Measurements from ENCODE around the gene NOP53.
"Not testable (repeated sequence)": the region's sequence is repeated elsewhere in the genome, so short reads cannot be mapped to it uniquely, and the experiment has no call there.

NOP53 gene

DNA sequence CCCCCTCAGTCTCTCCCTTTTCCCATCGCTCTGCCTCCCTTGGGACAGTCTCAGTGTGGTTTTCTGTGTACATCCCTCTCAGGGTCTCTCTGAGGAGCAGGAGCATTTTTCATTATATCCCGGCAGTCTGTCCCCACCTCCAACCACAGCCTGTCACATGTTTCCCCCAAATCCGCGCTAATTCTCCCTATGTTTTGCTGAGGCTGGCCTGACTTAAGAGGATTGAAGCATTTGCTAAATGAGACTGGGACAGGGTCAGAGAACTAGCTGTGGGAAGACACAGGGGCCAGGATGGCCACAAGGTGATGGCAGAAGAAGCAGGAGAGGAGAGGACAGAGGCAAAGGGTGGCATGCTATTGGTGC lies 53.5 kb downstream of the NOP53 start:
- no peaks in the 10 kb centered on the region for H3K36me3 ChIP-seq (replicated peaks; ENCODE audit: low read depth, low read length)
- no peak overlapping the region for H3K9ac ChIP-seq (ENCODE audit: low read length)
- H3K9me3 ChIP-seq (ENCODE audit: insufficient read depth, low read length), result no peaks in the 10 kb centered on the region
- TF ChIP-seq, protein P1, sequence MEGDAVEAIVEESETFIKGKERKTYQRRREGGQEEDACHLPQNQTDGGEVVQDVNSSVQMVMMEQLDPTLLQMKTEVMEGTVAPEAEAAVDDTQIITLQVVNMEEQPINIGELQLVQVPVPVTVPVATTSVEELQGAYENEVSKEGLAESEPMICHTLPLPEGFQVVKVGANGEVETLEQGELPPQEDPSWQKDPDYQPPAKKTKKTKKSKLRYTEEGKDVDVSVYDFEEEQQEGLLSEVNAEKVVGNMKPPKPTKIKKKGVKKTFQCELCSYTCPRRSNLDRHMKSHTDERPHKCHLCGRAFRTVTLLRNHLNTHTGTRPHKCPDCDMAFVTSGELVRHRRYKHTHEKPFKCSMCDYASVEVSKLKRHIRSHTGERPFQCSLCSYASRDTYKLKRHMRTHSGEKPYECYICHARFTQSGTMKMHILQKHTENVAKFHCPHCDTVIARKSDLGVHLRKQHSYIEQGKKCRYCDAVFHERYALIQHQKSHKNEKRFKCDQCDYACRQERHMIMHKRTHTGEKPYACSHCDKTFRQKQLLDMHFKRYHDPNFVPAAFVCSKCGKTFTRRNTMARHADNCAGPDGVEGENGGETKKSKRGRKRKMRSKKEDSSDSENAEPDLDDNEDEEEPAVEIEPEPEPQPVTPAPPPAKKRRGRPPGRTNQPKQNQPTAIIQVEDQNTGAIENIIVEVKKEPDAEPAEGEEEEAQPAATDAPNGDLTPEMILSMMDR (IDR thresholded peaks at IDR 0.05; ENCODE audit: low read depth, low read length), result no peak
- no peak for TF ChIP-seq EZH2phosphoT487 (IDR thresholded peaks at IDR 0.05; ENCODE audit: low read depth)
- H3K79me2 ChIP-seq (ENCODE audit: low read length), result no peaks in the 10 kb centered on the region
- H3K27ac ChIP-seq (ENCODE audit: low read length), result no peak overlapping the region
- H3K4me1 ChIP-seq (ENCODE audit: low read length), result no peaks in the 10 kb centered on the region
- no peak overlapping the region for H3K4me3 ChIP-seq (ENCODE audit: low read length)
- H4K20me1 ChIP-seq (ENCODE audit: insufficient read depth, low read length), result no peaks in the 10 kb centered on the region
- H3K4me2 ChIP-seq (ENCODE audit: low read length), result no peak overlapping the region
- H3K27me3 ChIP-seq (ENCODE audit: low read depth, low read length), result peaks cover 7% of the 10 kb centered on the region; the same call in 1 of the 2 replicates
- no peak overlapping the region for H2AFZ ChIP-seq (ENCODE audit: low read depth, low read length)

DNA sequence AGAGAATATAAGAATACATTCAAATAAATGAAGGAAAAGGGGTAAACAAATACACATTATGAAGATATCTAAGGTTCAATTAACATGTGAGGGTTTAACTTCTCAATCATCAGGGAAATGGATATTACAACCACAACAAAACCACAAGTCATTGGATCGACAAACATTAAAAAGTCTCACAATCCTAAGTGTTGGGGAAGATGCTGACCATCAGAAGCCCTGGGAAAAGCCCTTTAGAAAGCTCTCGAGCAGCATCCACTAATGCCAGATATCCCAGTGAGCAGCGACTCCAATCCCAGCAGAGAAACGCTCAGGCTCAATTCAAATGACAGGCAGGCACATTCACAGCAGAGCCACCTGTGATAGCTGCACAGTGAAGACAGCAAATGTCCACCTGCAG lies 55.9 kb downstream of the NOP53 start:
- Histone ChIP-seq H3K4me1 (ENCODE audit: low read length) (no peaks in the 10 kb centered on the region), H4K20me1 (ENCODE audit: insufficient read depth, low read length) (no peaks in the 10 kb centered on the region), H3K79me2 (ENCODE audit: low read length) (no peaks in the 10 kb centered on the region), H3K36me3 (replicated peaks; ENCODE audit: low read depth, low read length) (no peaks in the 10 kb centered on the region), H3K27me3 (ENCODE audit: low read depth, low read length) (peaks cover 7% of the 10 kb centered on the region; the same call in 1 of the 2 replicates), H2AFZ (ENCODE audit: low read depth, low read length) (no peak overlapping the region), H3K9ac (ENCODE audit: low read length) (no peak overlapping the region), H3K9me3 (ENCODE audit: insufficient read depth, low read length) (no peaks in the 10 kb centered on the region), H3K4me2 (ENCODE audit: low read length) (no peak overlapping the region), H3K4me3 (ENCODE audit: low read length) (no peak overlapping the region), H3K27ac (ENCODE audit: low read length) (no peak overlapping the region)
- no peak for TF ChIP-seq EZH2phosphoT487 (IDR thresholded peaks at IDR 0.05; ENCODE audit: low read depth)
- TF ChIP-seq, protein P1 (IDR thresholded peaks at IDR 0.05; ENCODE audit: low read depth, low read length), result no peak

GRCh38 chr19:47802521-47803043 lies 57.2 kb downstream of the NOP53 start:
- no peak overlapping the region for H3K4me2 ChIP-seq (ENCODE audit: low read length)
- no peaks in the 10 kb centered on the region for H3K36me3 ChIP-seq (replicated peaks; ENCODE audit: low read depth, low read length)
- H4K20me1 ChIP-seq (ENCODE audit: insufficient read depth, low read length), result no peaks in the 10 kb centered on the region
- no peak overlapping the region for H2AFZ ChIP-seq (ENCODE audit: low read depth, low read length)
- H3K27ac ChIP-seq (ENCODE audit: low read length), result no peak overlapping the region
- no peaks in the 10 kb centered on the region for H3K9me3 ChIP-seq (ENCODE audit: insufficient read depth, low read length)
- H3K4me3 ChIP-seq (ENCODE audit: low read length), result no peak overlapping the region
- H3K4me1 ChIP-seq (ENCODE audit: low read length), result no peaks in the 10 kb centered on the region
- peaks cover 7% of the 10 kb centered on the region; the same call in 1 of the 2 replicates for H3K27me3 ChIP-seq (ENCODE audit: low read depth, low read length)
- no peak overlapping the region for H3K9ac ChIP-seq (ENCODE audit: low read length)
- no peak for TF ChIP-seq EZH2phosphoT487 (IDR thresholded peaks at IDR 0.05; ENCODE audit: low read depth)
- TF ChIP-seq, protein P1 (IDR thresholded peaks at IDR 0.05; ENCODE audit: low read depth, low read length), result no peak
- H3K79me2 ChIP-seq (ENCODE audit: low read length), result no peaks in the 10 kb centered on the region

GRCh38 chr19:47803148-47803547 lies 57.8 kb downstream of the NOP53 start:
- H3K79me2 ChIP-seq (ENCODE audit: low read length); H2AFZ ChIP-seq (ENCODE audit: low read depth, low read length); H3K36me3 ChIP-seq (replicated peaks; ENCODE audit: low read depth, low read length); H4K20me1 ChIP-seq (ENCODE audit: insufficient read depth, low read length); H3K4me2 ChIP-seq (ENCODE audit: low read length); H3K27ac ChIP-seq (ENCODE audit: low read length); H3K4me1 ChIP-seq (ENCODE audit: low read length); H3K4me3 ChIP-seq (ENCODE audit: low read length); H3K27me3 ChIP-seq (ENCODE audit: low read depth, low read length); H3K9ac ChIP-seq (ENCODE audit: low read length); H3K9me3 ChIP-seq (ENCODE audit: insufficient read depth, low read length): not testable (repeated sequence)

DNA sequence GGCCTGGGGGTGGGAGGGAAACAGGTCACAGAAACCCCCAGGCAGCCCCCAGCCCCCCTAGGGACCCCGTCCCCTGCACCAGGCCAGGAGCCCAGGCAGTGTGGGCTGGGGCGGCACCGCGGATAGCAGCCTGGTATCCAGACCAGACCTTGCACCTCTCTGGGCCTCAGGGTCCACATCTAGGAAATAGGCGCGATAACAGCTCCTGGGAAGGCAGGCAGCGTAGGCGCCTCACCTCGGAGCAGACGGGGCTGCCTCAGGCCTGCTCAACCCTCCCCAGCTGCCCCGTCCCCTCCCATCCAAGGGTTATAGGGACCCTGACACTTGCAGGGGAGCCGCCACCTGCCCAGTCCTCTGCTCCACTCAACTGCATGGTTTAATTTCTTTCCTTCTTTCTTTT lies 58.3 kb downstream of the NOP53 start:
- not testable (repeated sequence) for H3K36me3 ChIP-seq (replicated peaks; ENCODE audit: low read depth, low read length); H3K4me1 ChIP-seq (ENCODE audit: low read length); H3K9ac ChIP-seq (ENCODE audit: low read length); H3K4me2 ChIP-seq (ENCODE audit: low read length); H3K79me2 ChIP-seq (ENCODE audit: low read length); H3K4me3 ChIP-seq (ENCODE audit: low read length); H3K9me3 ChIP-seq (ENCODE audit: insufficient read depth, low read length); H4K20me1 ChIP-seq (ENCODE audit: insufficient read depth, low read length); H3K27ac ChIP-seq (ENCODE audit: low read length); H2AFZ ChIP-seq (ENCODE audit: low read depth, low read length); H3K27me3 ChIP-seq (ENCODE audit: low read depth, low read length)

DNA sequence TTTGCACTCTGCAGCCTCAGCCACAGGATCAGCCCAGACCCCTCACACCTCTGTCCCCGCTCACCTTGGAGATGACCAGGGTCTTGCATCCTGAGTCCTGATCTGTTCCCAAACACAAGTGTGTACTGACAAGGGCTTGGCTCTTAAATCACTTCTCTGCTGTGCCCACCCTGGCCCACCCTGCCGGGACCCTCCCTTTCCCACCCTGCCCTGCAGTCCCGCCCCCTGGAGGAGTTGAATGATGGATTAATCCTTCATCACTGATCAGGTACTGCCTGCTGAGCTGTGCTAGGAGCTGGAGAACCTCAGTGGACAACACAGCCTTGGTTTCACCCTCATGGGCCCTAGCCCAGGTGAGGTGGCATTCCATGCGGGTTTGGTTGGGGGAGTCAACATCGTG lies 59.1 kb downstream of the NOP53 start, which contains the start of gene TPRX1:
TSS of gene TPRX1 (minus strand) at position 101 of the 400 bp plus-strand sequence. CDS start at position 89, 12 bp downstream.
- not testable (repeated sequence) for H3K27me3 ChIP-seq (ENCODE audit: low read depth, low read length); H3K27ac ChIP-seq (ENCODE audit: low read length); H3K4me3 ChIP-seq (ENCODE audit: low read length); H3K4me2 ChIP-seq (ENCODE audit: low read length); H3K4me1 ChIP-seq (ENCODE audit: low read length); H2AFZ ChIP-seq (ENCODE audit: low read depth, low read length); H3K9ac ChIP-seq (ENCODE audit: low read length); H3K36me3 ChIP-seq (replicated peaks; ENCODE audit: low read depth, low read length); H3K9me3 ChIP-seq (ENCODE audit: insufficient read depth, low read length); H3K79me2 ChIP-seq (ENCODE audit: low read length); H4K20me1 ChIP-seq (ENCODE audit: insufficient read depth, low read length)

Data from OCI-LY3 (cell line).